HepG2 (cell line): ENCODE data around the gene LRRC3. TPM values are rescaled to one million over a fixed set of nuclear protein-coding genes. Genes with fewer than 3 reads are reported as not detected.

ENCODE experiments used
- BORCS8-MEF2B ChIP-seq: sonication (generic); formaldehyde crosslinking; IDR thresholded peaks from 2 replicates; pipeline ENCODE4 v1.8.0; 2022; ENCODE audit warnings: mild to moderate bottlenecking, missing genetic modification reagents
- BRD4 ChIP-seq: sonication (generic); formaldehyde crosslinking; IDR thresholded peaks from 2 replicates; pipeline ENCODE4 v1.4.0; 2020; ENCODE audit warnings: missing genetic modification reagents
- HDAC6 ChIP-seq: fragments of 200-600 bp; sonication (generic); IDR thresholded peaks from 2 replicates; pipeline ENCODE4 v1.7.0; 2017; ENCODE audit warnings: mild to moderate bottlenecking, antibody characterized with exemption, low read length, low read depth
- JDP2 ChIP-seq: sonication (generic); formaldehyde crosslinking; IDR thresholded peaks from 2 replicates; pipeline ENCODE4 v1.8.1; 2022; ENCODE audit warnings: missing genetic modification reagents, borderline replicate concordance
- LCORL ChIP-seq, 2 experiments: fragments of 450-650 bp in 1 of 2; sonication (generic) in 1 of 2; formaldehyde crosslinking in 1 of 2; IDR thresholded peaks; 2 replicates each; pipeline versions ENCODE4 v1.5.0 to v1.6.1; 2017 to 2020; ENCODE audit warnings: antibody characterized with exemption in 1 of 2, missing genetic modification reagents in 1 of 2
- NFE2 ChIP-seq: sonication (generic); formaldehyde crosslinking; IDR thresholded peaks from 2 replicates; pipeline ENCODE4 v1.4.0; 2020; ENCODE audit warnings: missing genetic modification reagents
- NFE2L2 ChIP-seq: fragments of 150-350 bp; IDR thresholded peaks from 2 replicates; pipeline ENCODE4 v1.6.1; 2014; ENCODE audit warnings: low read length
- NR2F1 ChIP-seq, 2 experiments: fragments of 450-650 bp in 1 of 2; formaldehyde crosslinking in 1 of 2; IDR thresholded peaks; 2 replicates each; pipeline versions ENCODE4 v1.5.0 to v1.6.1; 2016 to 2020; ENCODE audit warnings: mild to moderate bottlenecking in 1 of 2, missing compliant biosample characterization in 1 of 2, missing genetic modification reagents in 1 of 2, moderate library complexity in 1 of 2
- POGZ ChIP-seq: sonication (generic); formaldehyde crosslinking; IDR thresholded peaks from 2 replicates; pipeline ENCODE4 v1.4.0; 2020; ENCODE audit warnings: mild to moderate bottlenecking, missing genetic modification reagents
- POLR2A ChIP-seq, 2 experiments: IDR thresholded peaks; 2 replicates each; pipeline ENCODE4 v1.6.1; 2011; ENCODE audit warnings: low read depth in 2 of 2, low read length in 2 of 2, mild to moderate bottlenecking in 1 of 2, moderate library complexity in 1 of 2; ENCODE audit not compliant: insufficient read depth in 1 of 2
- RBM22 ChIP-seq: fragments of 200-400 bp; formaldehyde crosslinking; optimal IDR thresholded peaks from 2 replicates; pipeline ENCODE3; 2017; ENCODE audit warnings: mild to moderate bottlenecking, low read length, moderate library complexity
- SMARCC2 ChIP-seq: fragments of 450-650 bp; IDR thresholded peaks from 2 replicates; pipeline ENCODE4 v1.6.1; 2017; ENCODE audit warnings: antibody characterized with exemption, mild to moderate bottlenecking
- SRSF1 ChIP-seq: fragments of 200-400 bp; formaldehyde crosslinking; optimal IDR thresholded peaks from 2 replicates; pipeline ENCODE3; 2017; ENCODE audit warnings: mild to moderate bottlenecking, low read depth, low read length, moderate library complexity
- STAT5B ChIP-seq: sonication (generic); formaldehyde crosslinking; IDR thresholded peaks from 2 replicates; pipeline ENCODE4 v1.4.0; 2020; ENCODE audit warnings: missing genetic modification reagents
- U2AF1 ChIP-seq: fragments of 200-400 bp; formaldehyde crosslinking; optimal IDR thresholded peaks from 2 replicates; pipeline ENCODE3; 2017; ENCODE audit warnings: mild to moderate bottlenecking, low read depth, low read length
- ZNF136 ChIP-seq: sonication (generic); formaldehyde crosslinking; IDR thresholded peaks from 2 replicates; pipeline ENCODE4 v1.8.1; 2022; ENCODE audit warnings: low read depth, mild to moderate bottlenecking, moderate library complexity, missing genetic modification reagents
- ZNF264 ChIP-seq: sonication (generic); formaldehyde crosslinking; IDR thresholded peaks from 2 replicates; pipeline ENCODE4 v1.4.0; 2020; ENCODE audit warnings: missing genetic modification reagents
- ZNF296 ChIP-seq: sonication (generic); formaldehyde crosslinking; conservative IDR thresholded peaks from 2 replicates; pipeline ENCODE4 v1.5.0; 2020; ENCODE audit warnings: mild to moderate bottlenecking, missing genetic modification reagents
- ZNF543 ChIP-seq: sonication (generic); formaldehyde crosslinking; IDR thresholded peaks from 2 replicates; pipeline ENCODE4 v1.4.0; 2020; ENCODE audit warnings: mild to moderate bottlenecking, missing genetic modification reagents
- ZNF556 ChIP-seq: sonication (generic); formaldehyde crosslinking; IDR thresholded peaks from 2 replicates; pipeline ENCODE4 v1.4.0; 2020; ENCODE audit warnings: mild to moderate bottlenecking, missing genetic modification reagents, borderline replicate concordance
- ZNF782 ChIP-seq: sonication (generic); formaldehyde crosslinking; IDR thresholded peaks from 2 replicates; pipeline ENCODE4 v1.4.0; 2020; ENCODE audit warnings: missing genetic modification reagents, mild to moderate bottlenecking, borderline replicate concordance
- polyA plus RNA-seq, 8 experiments: library from polyadenylated mRNA; depleted of rRNA in 3 of 8; stranded (reverse) in 7 of 8; unstranded in 1 of 8; fragments of >200 nt; fragmentation: Illumina TruSeq in 4 of 8; extraction: Trizol in 4 of 8; gene quantifications; 2 replicates each; pipeline versions ENCODE4 v1.2.1 to v1.2.3, GENCODE V29; 2011 to 2016; ENCODE audit warnings: low read depth in 4 of 8, missing spikeins in 1 of 8, mixed read lengths in 1 of 8; ENCODE audit not compliant: insufficient read depth in 1 of 8
- total RNA-seq, 5 experiments: library from RNA; depleted of rRNA; stranded (reverse); fragments of >200 nt; fragmentation: Illumina TruSeq; extraction: Trizol; gene quantifications; 2 replicates each; pipeline ENCODE4 v1.2.3, GENCODE V29; 2016; ENCODE audit warnings: low read depth in 1 of 5
- TF ChIP-seq, protein P1 (sequence below): sonication (generic); formaldehyde crosslinking; IDR thresholded peaks from 2 replicates; pipeline ENCODE4 v1.4.0; 2020; ENCODE audit warnings: missing genetic modification reagents
- TF ChIP-seq, protein P2 (sequence below): sonication (generic); formaldehyde crosslinking; IDR thresholded peaks from 2 replicates; pipeline ENCODE4 v1.4.0; 2020; ENCODE audit warnings: missing genetic modification reagents
- TF ChIP-seq, protein P3 (sequence below): sonication (generic); formaldehyde crosslinking; IDR thresholded peaks from 2 replicates; pipeline ENCODE4 v1.4.0; 2020; ENCODE audit warnings: mild to moderate bottlenecking, missing genetic modification reagents

The LRRC3 gene
- total and polyA plus RNA-seq, 2 of the 13 experiments (the other 11 are each of a cell fraction or from before 2014, with no cell fraction given), result 4.8 to 16.5 TPM

DNA sequence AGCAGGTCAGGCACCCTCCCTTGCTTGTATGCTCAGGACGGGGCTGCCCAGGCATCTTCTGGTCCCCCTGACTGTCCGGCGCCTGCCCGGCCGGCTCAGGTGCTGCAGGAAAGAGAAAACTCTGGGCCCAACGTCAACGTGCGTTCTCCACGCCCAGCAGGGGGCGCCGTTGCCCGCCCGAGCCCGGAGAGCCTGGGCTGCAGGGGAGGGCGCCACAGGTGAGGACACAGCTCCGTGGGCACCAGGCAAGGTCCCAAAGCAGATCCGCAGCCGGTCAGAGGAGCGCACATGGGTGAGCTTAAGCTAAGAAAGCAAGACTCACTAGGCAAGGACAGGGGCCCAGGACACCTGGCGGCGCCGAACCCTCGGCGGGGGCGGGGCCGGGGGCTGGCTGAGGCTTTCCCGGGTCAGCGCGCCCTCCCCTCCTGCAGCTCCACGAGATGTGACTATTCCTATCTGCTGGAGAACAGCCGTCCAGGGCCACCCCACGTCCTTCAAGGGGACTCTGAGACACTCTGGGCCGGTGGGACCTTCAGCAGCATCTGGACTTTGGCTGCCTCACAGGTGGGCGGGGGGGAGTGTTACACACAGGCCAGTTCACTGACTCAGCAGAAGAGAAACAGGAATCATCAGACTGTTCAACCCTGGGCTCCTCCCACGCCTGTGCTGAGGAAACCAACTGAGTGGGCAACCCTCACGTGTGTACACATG lies 55.4 kb downstream of the LRRC3 start (continued):
- TF ChIP-seq, protein P1, sequence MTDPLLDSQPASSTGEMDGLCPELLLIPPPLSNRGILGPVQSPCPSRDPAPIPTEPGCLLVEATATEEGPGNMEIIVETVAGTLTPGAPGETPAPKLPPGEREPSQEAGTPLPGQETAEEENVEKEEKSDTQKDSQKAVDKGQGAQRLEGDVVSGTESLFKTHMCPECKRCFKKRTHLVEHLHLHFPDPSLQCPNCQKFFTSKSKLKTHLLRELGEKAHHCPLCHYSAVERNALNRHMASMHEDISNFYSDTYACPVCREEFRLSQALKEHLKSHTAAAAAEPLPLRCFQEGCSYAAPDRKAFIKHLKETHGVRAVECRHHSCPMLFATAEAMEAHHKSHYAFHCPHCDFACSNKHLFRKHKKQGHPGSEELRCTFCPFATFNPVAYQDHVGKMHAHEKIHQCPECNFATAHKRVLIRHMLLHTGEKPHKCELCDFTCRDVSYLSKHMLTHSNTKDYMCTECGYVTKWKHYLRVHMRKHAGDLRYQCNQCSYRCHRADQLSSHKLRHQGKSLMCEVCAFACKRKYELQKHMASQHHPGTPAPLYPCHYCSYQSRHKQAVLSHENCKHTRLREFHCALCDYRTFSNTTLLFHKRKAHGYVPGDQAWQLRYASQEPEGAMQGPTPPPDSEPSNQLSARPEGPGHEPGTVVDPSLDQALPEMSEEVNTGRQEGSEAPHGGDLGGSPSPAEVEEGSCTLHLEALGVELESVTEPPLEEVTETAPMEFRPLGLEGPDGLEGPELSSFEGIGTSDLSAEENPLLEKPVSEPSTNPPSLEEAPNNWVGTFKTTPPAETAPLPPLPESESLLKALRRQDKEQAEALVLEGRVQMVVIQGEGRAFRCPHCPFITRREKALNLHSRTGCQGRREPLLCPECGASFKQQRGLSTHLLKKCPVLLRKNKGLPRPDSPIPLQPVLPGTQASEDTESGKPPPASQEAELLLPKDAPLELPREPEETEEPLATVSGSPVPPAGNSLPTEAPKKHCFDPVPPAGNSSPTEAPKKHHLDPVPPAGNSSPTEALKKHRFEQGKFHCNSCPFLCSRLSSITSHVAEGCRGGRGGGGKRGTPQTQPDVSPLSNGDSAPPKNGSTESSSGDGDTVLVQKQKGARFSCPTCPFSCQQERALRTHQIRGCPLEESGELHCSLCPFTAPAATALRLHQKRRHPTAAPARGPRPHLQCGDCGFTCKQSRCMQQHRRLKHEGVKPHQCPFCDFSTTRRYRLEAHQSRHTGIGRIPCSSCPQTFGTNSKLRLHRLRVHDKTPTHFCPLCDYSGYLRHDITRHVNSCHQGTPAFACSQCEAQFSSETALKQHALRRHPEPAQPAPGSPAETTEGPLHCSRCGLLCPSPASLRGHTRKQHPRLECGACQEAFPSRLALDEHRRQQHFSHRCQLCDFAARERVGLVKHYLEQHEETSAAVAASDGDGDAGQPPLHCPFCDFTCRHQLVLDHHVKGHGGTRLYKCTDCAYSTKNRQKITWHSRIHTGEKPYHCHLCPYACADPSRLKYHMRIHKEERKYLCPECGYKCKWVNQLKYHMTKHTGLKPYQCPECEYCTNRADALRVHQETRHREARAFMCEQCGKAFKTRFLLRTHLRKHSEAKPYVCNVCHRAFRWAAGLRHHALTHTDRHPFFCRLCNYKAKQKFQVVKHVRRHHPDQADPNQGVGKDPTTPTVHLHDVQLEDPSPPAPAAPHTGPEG (CRISPR knock-in tag), result 0 out of 2 replicates have a peak, but pooled peaks have one; percentile 25
- TF ChIP-seq, protein P2, sequence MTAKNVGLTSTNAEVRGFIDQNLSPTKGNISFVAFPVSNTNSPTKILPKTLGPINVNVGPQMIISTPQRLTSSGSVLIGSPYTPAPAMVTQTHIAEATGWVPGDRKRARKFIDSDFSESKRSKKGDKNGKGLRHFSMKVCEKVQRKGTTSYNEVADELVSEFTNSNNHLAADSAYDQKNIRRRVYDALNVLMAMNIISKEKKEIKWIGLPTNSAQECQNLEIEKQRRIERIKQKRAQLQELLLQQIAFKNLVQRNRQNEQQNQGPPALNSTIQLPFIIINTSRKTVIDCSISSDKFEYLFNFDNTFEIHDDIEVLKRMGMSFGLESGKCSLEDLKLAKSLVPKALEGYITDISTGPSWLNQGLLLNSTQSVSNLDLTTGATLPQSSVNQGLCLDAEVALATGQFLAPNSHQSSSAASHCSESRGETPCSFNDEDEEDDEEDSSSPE (CRISPR knock-in tag), result no peak
- TF ChIP-seq HDAC6 (no peak), U2AF1 (peak; percentile 28), BORCS8-MEF2B (0 out of 2 replicates have a peak, but pooled peaks have one; percentile 37), STAT5B (CRISPR knock-in tag) (no peak), ZNF136 (no peak), POLR2A (IDR thresholded peaks at IDR 0.05; ENCODE audit: insufficient read depth in 1 of 2, low read depth in 2 of 2, low read length in 2 of 2) (no peak), NR2F1 (CRISPR knock-in tag; IDR thresholded peaks at IDR 0.05) (no peak), ZNF296 (CRISPR knock-in tag) (no peak), RBM22 (no peak), SRSF1 (no peak), SMARCC2 (no peak), BRD4 (CRISPR knock-in tag) (no peak), NFE2L2 (no peak), ZNF264 (CRISPR knock-in tag) (no peak), ZNF556 (CRISPR knock-in tag) (peak; percentile 58; the same call in 1 of the 2 replicates), NFE2 (CRISPR knock-in tag) (no peak), ZNF782 (CRISPR knock-in tag) (peak; percentile 78; the same call in 1 of the 2 replicates), POGZ (CRISPR knock-in tag) (0 out of 2 replicates have a peak, but pooled peaks have one; percentile 20), LCORL (IDR thresholded peaks at IDR 0.05) (no peak), LCORL (CRISPR knock-in tag; IDR thresholded peaks at IDR 0.05) (peak; percentile 49; the same call in 1 of the 2 replicates), JDP2 (CRISPR knock-in tag) (no peak), ZNF543 (CRISPR knock-in tag) (peak; percentile 60; the same call in 1 of the 2 replicates)
- TF ChIP-seq, protein P3, sequence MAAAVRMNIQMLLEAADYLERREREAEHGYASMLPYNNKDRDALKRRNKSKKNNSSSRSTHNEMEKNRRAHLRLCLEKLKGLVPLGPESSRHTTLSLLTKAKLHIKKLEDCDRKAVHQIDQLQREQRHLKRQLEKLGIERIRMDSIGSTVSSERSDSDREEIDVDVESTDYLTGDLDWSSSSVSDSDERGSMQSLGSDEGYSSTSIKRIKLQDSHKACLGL (CRISPR knock-in tag), result peak; percentile 51; the same call in 1 of the 2 replicates
